AG20443 (cell line): ENCODE results near the gene CHRM1.

Experiments used
- DNase-seq: peaks from one replicate; pipeline ENCODE4 v3.0.0; 2012; ENCODE audit warnings: low spot score, mixed read lengths

CHRM1 gene

DNA sequence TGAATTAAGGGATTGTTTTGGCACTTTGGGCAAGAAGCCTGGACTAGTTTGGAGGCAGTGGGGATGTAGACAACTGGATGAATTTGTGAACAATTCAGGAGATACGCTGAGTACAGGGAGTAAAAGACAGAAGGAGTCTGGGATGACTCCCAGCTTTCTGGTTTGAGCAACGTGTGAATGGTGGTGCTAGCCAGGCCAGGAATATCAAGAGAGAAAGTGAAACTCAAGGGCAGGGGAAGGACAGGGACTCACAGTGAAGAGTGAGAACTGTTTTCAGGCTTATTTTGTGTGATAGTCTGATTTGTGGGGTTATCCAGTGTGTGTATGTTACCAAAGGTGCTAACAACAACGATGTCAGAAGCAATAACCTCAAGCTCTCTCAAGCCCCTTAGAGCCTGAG lies 15.9 kb downstream of the CHRM1 start:
- DNase-seq, result no peak

- no peak for DNase-seq
Observed at GRCh38 chr11:62902932-62903331, 18.2 kb downstream of the CHRM1 start.

GRCh38 chr11:62898027-62898426 lies 23.1 kb downstream of the CHRM1 start:
- no peak for DNase-seq

DNA sequence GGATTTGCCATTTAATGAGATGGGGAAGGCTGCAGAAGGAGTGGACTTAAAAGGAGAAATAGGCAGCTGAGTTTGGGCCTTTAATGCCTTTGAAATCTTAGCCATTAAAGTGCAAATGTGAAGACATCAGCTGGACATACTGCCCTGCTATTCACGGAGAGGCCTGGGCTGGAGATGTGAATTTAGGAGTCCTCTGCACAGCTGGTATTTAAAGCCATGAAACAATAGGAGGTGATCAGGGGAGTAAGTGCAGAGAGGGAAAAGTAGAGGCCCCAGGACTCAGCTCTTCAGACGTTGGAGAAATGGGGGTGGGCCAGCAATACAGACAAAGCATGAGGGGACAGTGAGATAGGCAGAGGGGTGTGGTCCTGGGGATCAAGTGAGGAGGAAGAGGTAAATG lies 23.9 kb downstream of the CHRM1 start:
- DNase-seq, result no peak

DNA sequence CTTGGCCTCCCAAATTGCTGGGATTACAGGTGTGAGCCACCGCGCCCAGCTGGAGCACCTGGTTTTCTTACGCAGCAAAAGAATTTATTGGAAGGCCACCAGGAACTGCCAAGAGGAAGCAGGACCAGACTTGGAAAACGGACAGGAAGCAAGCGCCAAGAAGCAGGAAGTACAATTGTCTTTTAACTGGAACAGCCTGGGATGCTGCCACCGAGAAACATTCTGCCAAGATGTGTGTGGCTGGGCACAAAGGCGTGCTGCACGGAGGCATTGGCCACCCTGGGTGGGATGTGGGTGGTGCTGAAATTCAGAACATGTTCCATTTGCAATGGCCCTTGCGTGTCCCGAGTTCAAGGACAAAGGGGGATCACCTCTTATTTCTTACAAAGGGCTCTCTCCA lies 25.1 kb downstream of the CHRM1 start:
- no peak for DNase-seq

- no peak for DNase-seq
Observed at GRCh38 chr11:62895501-62895900, 25.7 kb downstream of the CHRM1 start.

DNA sequence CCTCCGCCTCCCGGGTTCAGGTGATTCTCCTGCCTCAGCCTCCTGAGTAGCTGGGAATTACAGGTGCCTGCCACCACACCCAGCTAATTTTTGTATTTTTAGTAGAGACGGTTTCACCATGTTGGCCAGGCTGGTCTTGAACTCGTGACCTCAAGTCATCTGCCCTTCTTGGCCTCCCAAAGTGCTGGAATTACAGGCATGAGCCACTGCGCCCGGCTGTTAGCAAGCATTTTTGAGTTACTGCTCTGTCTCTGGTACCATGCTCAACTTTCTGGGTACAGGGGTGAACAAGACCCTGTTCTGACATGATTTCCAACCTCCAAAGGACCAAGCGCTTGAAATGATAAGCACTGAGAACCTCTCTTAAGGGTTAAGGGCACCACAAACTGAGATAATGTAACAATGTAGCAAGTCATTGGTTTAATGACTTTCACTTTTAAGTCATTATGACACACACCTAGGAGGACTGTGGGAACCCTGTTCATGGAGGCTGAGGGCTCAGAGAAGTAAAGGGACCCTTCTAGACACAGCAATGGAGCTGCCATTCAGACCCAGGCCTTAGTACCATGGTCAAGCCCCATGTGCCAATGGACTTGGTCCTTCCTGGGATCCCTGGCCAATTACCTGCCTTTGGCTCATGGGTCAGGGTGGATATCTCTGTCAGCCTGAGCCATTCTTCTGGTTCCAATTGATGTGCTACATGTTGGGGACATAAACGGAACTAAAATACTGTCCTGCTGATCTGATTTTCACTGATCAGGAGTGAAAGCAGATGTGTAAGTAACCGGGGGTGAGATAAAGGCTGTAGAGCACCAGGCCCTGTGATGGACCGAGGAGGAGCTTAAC lies 28.9 kb downstream of the CHRM1 start:
- DNase-seq, result no peak

DNA sequence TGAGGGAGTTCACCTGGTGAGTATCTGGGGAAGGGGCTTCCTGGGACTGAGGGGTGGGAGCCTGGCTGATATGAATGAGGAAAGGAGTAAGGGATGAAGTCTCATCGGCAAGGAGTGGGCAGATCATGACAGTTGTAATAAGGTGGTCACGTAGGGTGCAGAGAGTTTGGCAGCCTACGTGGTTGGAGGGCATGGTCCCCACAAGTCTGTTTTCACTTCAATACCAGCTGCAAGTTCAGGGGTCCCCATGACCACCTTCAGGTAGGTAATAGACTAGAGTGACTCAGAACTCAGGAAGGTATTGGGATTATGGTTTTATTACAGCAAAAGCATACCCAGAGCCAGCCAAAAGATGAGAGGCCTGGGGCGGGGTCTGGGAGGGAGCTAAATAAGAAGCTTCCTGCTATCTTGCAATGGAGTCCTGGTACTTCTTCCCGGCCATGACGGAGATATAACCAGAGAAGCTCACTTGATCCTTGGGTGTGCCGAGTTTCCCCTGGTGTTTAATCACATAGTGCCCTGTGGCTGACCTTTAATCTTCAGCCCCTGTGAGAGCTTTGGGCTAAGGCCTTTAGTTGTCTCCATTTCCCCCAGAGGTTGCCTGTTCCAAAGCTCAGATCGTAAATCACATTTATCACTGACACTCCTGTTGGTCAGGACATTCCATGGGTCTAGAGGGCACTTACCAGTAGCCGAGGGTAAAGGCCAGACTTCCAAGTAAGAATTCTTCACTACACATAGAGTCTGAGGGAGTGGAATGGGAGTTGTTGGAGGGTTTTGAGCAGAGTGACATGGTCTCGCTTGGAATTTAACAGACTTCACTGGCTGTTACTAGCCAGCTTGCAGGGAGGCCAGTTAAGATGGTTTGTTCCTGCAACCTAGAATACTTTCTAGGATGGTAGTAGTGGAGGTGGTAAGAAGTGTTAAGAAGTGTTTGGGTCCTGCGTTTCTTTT lies 31.4 kb downstream of the CHRM1 start:
- no peak for DNase-seq

DNA sequence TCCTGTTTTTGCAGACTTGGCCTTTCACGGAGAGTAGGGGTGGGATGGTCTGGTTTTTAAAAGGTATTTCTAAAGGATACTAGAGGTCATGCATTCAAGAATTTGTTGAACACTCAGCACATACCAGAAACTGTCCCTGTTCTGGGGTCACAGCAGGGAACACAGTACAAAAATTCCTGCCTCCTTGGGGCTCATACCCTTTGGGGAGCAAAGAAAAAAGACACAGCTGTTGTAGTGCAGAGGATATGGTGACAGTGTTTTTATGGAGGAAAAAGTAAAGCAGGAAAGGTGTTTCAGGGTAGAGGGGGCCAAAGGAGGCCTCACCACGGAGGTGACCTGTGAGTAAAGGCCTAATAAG lies 32.1 kb downstream of the CHRM1 start:
- DNase-seq, result no peak

GRCh38 chr11:62888406-62888805 lies 32.8 kb downstream of the CHRM1 start:
- DNase-seq, result no peak

- DNase-seq, result no peak
Observed at GRCh38 chr11:62885137-62885750, 35.9 kb downstream of the CHRM1 start.

- DNase-seq, result no peak
Observed at GRCh38 chr11:62883673-62884072, 37.5 kb downstream of the CHRM1 start.

- no peak for DNase-seq
Observed at GRCh38 chr11:62882788-62883501, 38.2 kb downstream of the CHRM1 start.

- DNase-seq, result no peak
Observed at GRCh38 chr11:62882431-62882749, 38.8 kb downstream of the CHRM1 start.

GRCh38 chr11:62881579-62882430 lies 39.4 kb downstream of the CHRM1 start:
- peak; percentile 95 for DNase-seq

DNA sequence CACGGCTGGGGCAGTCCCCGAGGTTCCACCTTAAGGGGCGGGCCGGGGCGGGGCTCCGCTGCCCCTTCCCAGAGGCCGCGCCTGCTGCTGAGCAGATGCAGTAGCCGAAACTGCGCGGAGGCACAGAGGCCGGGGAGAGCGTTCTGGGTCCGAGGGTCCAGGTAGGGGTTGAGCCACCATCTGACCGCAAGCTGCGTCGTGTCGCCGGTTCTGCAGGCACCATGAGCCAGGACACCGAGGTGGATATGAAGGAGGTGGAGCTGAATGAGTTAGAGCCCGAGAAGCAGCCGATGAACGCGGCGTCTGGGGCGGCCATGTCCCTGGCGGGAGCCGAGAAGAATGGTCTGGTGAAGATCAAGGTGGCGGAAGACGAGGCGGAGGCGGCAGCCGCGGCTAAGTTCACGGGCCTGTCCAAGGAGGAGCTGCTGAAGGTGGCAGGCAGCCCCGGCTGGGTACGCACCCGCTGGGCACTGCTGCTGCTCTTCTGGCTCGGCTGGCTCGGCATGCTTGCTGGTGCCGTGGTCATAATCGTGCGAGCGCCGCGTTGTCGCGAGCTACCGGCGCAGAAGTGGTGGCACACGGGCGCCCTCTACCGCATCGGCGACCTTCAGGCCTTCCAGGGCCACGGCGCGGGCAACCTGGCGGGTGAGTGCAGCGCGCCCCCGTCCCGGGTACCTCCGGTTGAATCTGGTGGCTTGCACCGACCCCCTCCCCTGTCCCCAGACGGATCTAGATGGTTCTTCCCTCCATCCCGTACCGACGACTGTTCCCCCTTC lies 40.2 kb downstream of the CHRM1 start, which contains the start of gene SLC3A2:
Gene SLC3A2, plus strand, starts transcription at position 94 of the 776 bp plus-strand sequence. Its CDS starts 128 bp downstream, at position 222.
- peak; percentile 92 for DNase-seq

DNA sequence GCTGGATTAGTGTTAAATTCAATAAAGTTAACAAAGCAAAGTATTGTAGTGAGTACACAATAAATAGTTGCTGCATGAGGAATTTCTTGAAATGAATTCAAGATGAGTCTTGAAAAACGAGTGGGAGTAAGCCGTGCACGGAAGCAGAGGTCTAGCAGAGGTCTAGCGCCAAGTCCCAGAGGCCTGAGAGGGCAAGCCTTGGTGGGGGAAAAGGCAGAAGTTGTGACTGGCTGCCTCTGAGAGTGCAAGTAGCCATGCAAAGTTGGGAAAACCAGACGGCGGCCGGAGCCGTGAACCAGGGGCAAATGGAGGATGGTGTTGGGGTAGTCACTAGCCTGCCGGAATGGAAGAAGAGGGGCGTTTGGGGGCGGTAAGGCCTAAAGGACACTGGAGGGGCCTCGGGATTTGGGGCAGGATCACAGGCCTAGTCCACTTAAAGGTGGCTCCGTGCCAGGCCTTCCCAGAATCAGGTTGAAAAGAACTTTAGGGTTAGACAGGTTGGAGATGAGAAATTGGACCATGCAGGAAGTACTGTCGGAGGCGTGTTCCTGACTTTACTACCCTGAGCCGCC lies 40.8 kb downstream of the CHRM1 start:
- DNase-seq, result peak; percentile 89

GRCh38 chr11:62879235-62879978 lies 41.8 kb downstream of the CHRM1 start:
- no peak for DNase-seq

GRCh38 chr11:62876712-62877111 lies 44.5 kb downstream of the CHRM1 start:
- no peak for DNase-seq
